ENCODE results near the gene DYRK2. TPM values are rescaled to one million over a fixed set of nuclear protein-coding genes. Genes with fewer than 3 reads are reported as not detected.

The DYRK2 gene
- total and polyA plus RNA-seq, 10 donors = 5.0 to 42.8 (median 35.5) TPM

GRCh38 chr12:67633708-67634107 lies 14.8 kb upstream of the DYRK2 start:
- Histone ChIP-seq H3K36me3 (no peaks in the 10 kb centered on the region), H3K4me3 (no peak overlapping the region), H3K27ac (peak overlapping the region in 2 of 8 donors; percentile 4 to 74), H3K4me1 (peaks cover 8 to 64% (median 42%) of the 10 kb centered on the region in 6 donors), H3K9me3 (no peaks in the 10 kb centered on the region), H3K27me3 (replicated peaks in 1 of 7) (no peaks in the 10 kb centered on the region)
- 9 to 28% (median 23%) methylated on average over 2 of the region's 2 CpGs for WGBS, 5 donors
- intact Hi-C loops (cut with DNase I; ENCODE audit: low total_unique reads) = no loop called here
- peak; percentile 76 for DNase-seq
- TF ChIP-seq POLR2A (IDR thresholded peaks at IDR 0.05) (no peak), CTCF (IDR thresholded peaks at IDR 0.05 in 8 of 11, conservative IDR thresholded peaks at IDR 0.05 in 3 of 11) (no peak), POLR2AphosphoS5 (IDR thresholded peaks at IDR 0.05) (no peak)

GRCh38 chr12:67634303-67634761 lies 14.2 kb upstream of the DYRK2 start:
- Histone ChIP-seq H3K9me3 (no peaks in the 10 kb centered on the region), H3K27ac (peak overlapping the region in 1 of 8 donors; percentile 26), H3K4me3 (no peak overlapping the region), H3K27me3 (replicated peaks in 1 of 7) (no peaks in the 10 kb centered on the region), H3K4me1 (peaks cover 8 to 58% (median 41%) of the 10 kb centered on the region in 6 donors), H3K36me3 (no peaks in the 10 kb centered on the region)
- intact Hi-C loops (cut with DNase I; ENCODE audit: low total_unique reads) = no loop called here
- TF ChIP-seq POLR2AphosphoS5 (IDR thresholded peaks at IDR 0.05) (no peak), POLR2A (IDR thresholded peaks at IDR 0.05) (no peak), CTCF (IDR thresholded peaks at IDR 0.05 in 8 of 11, conservative IDR thresholded peaks at IDR 0.05 in 3 of 11) (no peak)
- no peak for DNase-seq

- no peak overlapping the region for H3K27ac ChIP-seq
- H3K4me1 ChIP-seq = peaks cover 0 to 25% (median 14%) of the 10 kb centered on the region in 6 donors
- TF ChIP-seq POLR2A (IDR thresholded peaks at IDR 0.05) (no peak), POLR2AphosphoS5 (IDR thresholded peaks at IDR 0.05) (no peak), CTCF (IDR thresholded peaks at IDR 0.05 in 8 of 11, conservative IDR thresholded peaks at IDR 0.05 in 3 of 11) (no peak)
- H3K9me3 ChIP-seq = no peaks in the 10 kb centered on the region
- WGBS, 5 donors = 86 to 93% (median 89%) methylated on average over 3 of the region's 3 CpGs
- DNase-seq = no peak
- no peak overlapping the region for H3K4me3 ChIP-seq
- intact Hi-C loops (cut with DNase I; ENCODE audit: low total_unique reads) = no loop called here
- H3K27me3 ChIP-seq (replicated peaks in 1 of 7) = no peaks in the 10 kb centered on the region
- H3K36me3 ChIP-seq = no peaks in the 10 kb centered on the region
These were observed 10.8 kb upstream of the DYRK2 start for GRCh38 chr12:67637718-67638117.

- no peaks in the 10 kb centered on the region for H3K36me3 ChIP-seq
- no peaks in the 10 kb centered on the region for H3K27me3 ChIP-seq (replicated peaks in 1 of 7)
- no peak overlapping the region for H3K4me3 ChIP-seq
- peaks cover 0 to 15% (median 6%) of the 10 kb centered on the region in 6 donors for H3K4me1 ChIP-seq
- DNase-seq = no peak
- WGBS, 5 donors = 67 to 97% (median 90%) methylated on average over 1 of the region's 1 CpG
- no peaks in the 10 kb centered on the region for H3K9me3 ChIP-seq
- TF ChIP-seq CTCF (IDR thresholded peaks at IDR 0.05 in 8 of 11, conservative IDR thresholded peaks at IDR 0.05 in 3 of 11) (no peak), POLR2AphosphoS5 (IDR thresholded peaks at IDR 0.05) (no peak), POLR2A (IDR thresholded peaks at IDR 0.05) (no peak)
- intact Hi-C loops (cut with DNase I; ENCODE audit: low total_unique reads) = no loop called here
- no peak overlapping the region for H3K27ac ChIP-seq
These were observed 9.9 kb upstream of the DYRK2 start for GRCh38 chr12:67638694-67639093.
